ENCODE results near the gene GNPTG.
"Not testable (repeated sequence)": the region's sequence is repeated elsewhere in the genome, so short reads cannot be mapped to it uniquely, and the experiment has no call there.

The GNPTG gene

DNA sequence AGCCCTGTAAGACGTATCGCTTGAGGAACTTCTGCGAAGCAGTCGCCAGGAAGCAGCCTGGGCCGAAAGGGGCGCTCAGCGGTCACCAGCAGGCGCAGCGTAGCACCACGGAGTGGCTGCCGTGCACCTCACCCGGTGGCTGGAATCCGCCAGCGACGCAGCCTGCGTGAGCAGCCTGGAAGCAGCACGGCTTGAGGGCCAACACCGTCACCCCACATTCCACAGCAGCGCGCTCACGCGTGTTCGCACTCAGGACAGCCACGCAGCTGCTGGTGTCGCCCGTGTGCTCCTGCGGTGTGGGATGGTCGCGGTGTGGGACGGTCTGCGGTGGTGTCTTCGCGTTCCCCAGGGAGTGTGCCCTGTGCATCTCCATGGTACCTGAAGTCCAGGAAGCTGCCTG lies 32.7 kb upstream of the GNPTG start:
- DNase-seq (ENCODE audit: low read depth in 2 of 2), result no peak

DNA sequence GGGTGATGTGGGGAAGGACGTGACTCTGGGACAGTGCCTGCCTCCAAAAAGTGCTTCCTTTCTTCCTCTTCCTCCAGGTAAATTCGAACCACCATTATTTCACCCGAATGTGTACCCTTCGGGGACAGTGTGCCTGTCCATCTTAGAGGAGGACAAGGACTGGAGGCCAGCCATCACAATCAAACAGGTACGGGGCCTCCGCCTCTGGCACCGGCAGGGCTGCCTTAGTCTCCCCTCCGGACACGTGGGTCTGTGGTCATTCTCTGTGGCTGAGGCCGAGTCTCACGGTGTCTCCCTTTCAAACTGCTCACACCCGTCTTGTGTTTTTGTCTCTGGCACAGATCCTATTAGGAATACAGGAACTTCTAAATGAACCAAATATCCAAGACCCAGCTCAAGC lies 31.6 kb upstream of the GNPTG start:
- no peak for DNase-seq (ENCODE audit: low read depth in 2 of 2)

DNA sequence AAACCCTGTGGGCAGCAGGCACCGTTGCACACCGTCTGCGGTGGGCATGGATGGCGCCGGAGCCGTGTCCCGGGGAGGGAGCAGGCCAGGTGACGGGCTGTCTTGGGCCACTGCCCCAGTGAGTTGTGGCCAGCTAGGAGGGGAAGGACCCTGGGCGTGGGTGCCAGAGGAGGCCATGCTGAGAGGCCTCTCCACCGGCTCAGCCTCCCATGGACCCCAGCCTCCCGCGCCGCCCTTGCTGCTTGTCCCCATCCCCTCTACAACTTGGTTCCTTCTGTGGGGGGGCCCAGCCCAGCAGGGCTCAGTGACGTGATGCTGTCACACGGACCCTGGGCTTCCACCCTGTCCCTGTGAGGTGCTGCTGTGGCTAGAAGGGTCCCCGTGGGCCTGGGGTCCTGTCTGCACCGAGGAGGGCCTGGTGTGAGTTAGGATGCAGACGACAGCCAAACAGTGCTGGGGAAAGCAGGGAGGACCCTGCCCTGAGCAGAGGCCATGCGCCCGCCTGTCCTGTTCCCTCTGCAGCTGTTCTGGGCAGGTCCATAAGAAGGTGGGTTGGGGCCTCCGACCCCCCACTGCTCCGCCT lies 31.0 kb upstream of the GNPTG start:
- DNase-seq (ENCODE audit: low read depth in 2 of 2), result no peak

DNA sequence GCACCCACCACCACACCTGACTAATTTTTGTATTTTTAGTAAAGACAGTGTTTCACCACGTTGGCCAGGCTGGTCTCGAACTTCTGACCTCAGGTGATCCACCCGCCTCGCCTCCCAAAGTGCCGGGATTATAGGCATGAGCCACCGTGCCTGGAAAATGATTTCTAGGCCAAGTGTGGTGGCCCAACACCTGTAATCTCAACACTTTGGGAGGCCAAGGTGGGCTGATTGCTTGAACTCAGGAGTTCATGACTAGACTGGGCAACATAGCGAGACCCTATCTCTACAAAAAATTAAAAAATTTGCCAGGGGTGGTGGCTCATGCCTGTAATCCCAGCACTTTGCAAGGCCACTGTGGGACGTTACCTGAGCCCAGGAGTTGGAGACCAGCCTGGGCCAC lies 29.3 kb upstream of the GNPTG start:
- DNase-seq (ENCODE audit: low read depth in 2 of 2), result no peak

DNA sequence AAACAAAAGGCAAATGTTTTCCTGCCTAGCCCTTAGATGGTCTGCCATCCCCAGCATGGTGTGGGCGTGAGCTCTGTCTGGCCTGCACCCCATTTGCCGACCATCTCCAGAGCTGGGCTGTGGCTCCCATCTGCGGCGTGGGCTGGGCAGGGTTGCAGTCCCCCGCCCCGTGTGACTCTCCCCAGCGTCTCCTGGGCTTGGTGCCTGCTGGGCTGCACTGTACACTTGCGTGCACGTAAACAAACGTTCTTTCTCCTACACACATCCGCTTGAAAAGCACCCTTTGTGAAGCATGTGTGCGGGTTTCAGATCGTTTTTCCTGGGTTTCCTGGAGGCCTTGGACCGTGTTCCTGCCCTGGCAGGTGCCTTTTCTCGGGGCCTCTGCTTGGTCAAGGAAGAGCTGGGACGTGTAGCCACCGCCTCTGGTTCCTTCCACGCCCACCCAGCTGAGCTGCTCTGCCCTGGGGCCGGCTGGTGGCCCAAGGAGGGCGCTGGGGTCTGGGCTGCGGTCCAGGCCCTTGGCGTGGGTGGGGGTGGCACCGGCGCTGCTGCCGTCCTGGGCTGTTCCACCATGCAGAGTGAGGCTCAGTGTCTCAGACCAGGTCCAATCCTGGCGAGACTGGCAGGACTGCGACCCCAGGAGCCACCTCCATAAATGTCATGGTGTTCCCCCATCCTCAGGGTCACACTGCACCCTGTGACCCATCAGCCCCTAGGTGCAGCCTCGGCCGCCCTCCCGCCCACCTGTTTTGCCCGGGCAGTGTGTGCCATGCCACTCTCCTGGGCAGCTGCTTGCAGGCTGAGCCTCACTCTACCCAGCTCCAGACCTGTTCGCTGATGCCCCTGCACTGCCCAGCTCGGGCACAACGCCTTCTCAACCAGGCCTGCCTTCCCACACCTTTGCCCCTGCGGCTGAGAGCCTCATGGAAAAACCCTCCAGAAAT lies 28.2 kb upstream of the GNPTG start:
- DNase-seq (ENCODE audit: low read depth in 2 of 2), result no peak

DNA sequence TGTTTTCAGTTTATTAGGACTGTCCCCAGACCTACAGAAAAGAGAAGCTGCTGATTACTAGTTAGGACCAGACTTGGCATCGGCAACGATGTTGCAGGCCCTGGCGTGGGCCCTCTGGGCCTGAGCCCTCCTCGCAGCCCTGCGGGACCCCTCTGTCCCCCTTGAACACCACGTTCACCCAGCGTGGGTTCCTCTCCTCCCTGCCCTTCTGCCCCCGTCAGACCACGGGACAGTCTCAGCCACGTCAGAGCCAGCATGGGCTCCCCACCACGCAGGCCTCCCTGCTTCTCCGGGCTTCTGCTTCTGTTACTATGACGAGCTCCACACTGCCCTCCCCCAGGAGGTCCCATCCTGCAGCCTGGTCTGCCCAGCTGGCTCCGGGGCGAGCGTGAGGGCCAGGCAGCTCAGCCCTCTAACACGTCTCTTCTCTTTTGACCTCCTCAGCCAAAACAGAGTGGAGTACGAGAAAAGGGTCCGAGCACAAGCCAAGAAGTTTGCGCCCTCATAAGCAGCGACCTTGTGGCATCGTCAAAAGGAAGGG lies 27.4 kb upstream of the GNPTG start:
- DNase-seq (ENCODE audit: low read depth in 2 of 2), result no peak

DNA sequence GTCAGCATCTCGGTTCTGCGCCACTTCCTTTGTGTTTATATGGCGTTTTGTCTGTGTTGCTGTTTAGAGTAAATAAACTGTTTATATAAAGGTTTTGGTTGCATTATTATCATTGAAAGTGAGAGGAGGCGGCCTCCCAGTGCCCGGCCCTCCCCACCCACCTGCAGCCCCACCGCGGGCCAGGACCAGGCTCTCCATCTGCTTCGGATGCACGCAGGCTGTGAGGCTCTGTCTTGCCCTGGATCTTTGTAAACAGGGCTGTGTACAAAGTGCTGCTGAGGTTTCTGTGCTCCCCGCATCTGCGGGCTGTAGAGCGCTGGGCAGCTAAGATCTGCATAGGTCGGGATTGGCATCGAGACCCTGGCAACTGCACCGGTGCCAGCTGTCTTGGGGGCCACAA lies 26.5 kb upstream of the GNPTG start:
- no peak for DNase-seq (ENCODE audit: low read depth in 2 of 2)

DNA sequence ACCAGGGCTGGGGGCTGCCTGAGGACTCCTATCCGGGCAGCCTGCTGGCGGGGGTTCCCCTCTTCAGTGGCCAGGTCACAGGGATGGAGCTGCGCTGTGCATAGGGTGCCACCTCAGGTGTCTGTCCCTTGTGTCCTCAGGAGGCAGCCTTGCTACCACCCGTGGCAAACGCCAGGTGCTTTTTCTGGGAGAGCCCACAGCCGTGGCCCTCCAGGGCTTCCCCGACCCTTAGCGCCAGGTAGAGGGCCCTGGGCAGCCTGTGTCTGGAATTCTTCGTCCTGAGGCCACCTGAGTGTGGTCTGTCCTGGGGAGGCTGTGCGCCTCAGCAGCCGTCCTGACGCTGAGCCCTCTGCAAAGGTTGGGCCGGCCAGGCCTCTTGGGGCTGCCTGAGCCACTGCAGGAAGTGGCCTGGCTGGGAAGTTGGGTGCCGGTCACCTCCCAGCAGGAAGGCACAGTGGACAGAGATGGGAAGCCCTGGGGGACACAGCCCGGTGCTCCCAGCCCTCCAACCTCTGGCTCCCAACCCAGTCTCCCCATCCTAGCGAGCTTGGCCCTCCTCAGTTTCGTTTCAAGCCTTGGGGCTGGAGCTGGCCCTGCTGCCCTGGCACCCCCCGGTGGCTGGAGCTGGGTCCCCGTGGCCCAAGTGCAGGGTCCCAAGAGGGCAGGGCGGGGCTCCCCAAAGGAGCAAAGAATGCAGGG lies 25.9 kb upstream of the GNPTG start:
- no peak for DNase-seq (ENCODE audit: low read depth in 2 of 2)

DNA sequence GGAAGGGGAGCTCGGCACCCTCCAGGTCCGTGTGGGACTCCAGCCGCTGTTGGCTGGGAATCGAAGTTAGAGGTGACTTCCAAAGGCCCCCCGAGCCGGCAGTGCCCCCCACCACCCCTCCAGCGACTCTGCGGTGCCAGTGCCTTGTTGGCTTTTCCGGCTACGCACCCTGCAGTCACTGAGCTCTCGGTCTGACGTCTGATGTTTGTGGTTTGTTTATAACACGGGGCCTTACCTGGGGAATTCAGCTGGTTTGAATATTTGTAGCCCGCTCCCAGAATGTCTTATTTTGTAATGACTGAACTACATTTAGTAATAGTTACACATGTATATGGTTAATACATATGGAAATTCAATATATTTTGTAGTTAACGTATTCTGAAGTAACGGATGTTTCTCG lies 25.3 kb upstream of the GNPTG start:
- no peak for DNase-seq (ENCODE audit: low read depth in 2 of 2)

DNA sequence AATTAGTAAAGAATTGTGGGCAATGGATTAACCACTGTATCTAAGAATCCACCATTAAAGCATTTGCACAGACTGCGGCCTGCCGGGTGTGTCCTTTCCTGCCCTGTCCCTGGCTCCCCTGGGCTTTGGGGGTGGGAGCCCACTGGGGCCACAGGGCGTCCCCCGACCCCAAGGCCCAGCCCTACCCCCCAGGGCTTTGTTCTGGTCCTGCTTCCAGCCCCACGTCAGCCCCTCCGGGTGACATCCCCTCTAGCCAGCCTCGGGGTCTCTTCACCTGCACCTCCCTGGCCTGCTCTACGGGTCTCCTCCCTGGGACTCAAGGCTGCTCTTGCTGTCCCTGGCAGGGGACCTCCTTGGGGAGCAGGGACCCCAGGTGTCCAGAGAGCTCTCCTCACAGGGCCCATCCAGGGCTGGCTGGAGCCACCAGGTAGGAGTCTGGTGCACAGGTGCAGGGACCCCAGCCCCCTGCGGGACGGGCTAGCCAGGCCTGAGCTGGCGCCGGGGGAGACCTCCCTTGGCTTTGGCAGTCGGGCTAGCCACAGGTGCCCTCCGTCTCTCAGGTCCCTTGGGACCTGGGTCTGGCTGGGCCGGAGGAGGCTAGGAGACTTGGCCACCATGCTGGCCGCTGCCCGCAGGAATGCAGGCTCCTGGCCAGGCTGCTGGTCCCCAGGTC lies 24.6 kb upstream of the GNPTG start:
- no peak for DNase-seq (ENCODE audit: low read depth in 2 of 2)

DNA sequence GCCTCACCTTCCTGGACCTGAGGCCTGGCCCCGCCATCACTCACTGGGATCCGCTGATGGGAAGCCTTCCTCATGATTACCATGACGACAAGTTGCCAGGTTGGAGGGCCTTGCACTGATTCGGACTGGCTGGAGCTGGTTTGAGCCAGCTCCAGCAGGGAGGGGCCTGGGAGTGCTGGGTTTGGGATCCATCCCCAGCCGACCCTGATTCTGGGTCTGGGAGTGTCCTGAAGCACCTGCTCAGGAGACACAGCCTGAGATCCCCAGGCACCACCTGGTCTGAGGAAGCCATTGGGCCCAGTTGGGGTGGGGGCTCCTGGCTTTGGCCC lies 24.1 kb upstream of the GNPTG start:
- DNase-seq (ENCODE audit: low read depth in 2 of 2), result no peak

DNA sequence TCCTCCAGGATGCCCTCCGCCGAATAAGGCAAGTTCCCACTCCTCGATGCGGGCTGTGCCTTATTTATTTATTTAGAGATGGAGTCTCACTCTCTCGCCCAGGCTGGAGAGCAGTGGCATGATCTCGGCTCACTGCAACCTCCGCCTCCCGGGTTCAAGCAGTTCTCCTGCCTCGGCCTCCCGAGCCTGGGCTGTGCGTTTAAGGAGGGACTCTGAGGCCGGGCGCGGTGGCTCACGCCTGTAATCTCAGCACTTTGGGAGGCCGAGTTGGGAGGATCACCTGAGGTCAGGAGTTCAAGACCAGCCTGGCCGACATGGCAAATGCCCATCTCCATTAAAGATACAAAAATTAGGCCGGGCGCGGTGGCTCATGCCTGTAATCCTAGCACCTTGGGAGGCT lies 23.6 kb upstream of the GNPTG start:
- not testable (repeated sequence) for DNase-seq (ENCODE audit: low read depth in 2 of 2)

DNA sequence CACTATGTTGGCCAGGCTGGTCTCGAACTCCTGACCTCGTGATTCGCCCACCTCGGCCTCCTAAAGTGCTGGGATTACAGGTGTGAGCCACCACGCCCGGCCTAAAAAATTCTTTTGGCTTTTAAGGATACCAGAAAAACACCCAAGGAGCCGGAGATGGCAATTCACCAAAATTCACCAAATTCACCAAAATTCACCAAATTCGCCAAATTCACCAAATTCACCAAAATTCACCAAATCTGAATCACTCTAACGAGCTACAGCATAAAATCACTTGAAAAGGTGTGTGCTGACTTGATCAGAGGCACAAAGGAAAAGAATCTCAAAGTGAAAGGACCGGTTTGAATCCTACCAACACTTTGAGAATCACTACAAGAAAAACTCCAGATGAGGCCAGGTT lies 22.8 kb upstream of the GNPTG start:
- not testable (repeated sequence) for DNase-seq (ENCODE audit: low read depth in 2 of 2)

DNA sequence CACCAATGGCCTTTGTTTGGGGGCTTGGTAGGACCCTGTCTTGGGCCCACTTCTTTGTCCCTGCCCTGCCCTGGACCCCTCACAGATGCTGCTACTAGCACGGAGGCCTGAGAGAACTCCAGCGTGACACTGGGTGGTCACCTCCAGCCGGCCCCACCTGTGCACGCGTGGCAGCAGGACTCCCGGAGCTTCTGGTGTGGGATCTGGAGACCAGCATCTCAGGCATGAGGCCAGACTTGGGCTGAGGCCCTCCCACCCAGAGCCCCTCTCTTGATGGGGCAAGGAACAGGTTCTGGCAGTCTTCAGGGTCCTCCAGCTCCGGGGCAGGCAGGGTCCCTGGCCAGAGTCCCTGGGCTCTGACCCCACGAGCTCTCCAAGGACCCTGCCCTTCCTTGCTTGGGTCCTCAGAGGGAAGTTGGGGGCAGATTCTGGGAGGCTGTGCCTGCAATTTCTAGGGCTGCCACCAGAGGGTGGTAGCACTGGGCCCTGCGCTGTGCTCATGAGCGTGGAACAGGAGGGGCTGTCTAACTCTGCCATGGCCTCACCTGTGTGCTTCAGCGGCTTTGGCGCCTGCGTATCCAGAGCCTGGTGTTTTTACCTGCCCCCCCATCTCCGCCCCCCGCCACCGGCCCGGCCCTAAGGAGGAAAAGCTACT lies 21.3 kb upstream of the GNPTG start:
- DNase-seq (ENCODE audit: low read depth in 2 of 2), result peak in 1 of 2 donors; percentile 30

DNA sequence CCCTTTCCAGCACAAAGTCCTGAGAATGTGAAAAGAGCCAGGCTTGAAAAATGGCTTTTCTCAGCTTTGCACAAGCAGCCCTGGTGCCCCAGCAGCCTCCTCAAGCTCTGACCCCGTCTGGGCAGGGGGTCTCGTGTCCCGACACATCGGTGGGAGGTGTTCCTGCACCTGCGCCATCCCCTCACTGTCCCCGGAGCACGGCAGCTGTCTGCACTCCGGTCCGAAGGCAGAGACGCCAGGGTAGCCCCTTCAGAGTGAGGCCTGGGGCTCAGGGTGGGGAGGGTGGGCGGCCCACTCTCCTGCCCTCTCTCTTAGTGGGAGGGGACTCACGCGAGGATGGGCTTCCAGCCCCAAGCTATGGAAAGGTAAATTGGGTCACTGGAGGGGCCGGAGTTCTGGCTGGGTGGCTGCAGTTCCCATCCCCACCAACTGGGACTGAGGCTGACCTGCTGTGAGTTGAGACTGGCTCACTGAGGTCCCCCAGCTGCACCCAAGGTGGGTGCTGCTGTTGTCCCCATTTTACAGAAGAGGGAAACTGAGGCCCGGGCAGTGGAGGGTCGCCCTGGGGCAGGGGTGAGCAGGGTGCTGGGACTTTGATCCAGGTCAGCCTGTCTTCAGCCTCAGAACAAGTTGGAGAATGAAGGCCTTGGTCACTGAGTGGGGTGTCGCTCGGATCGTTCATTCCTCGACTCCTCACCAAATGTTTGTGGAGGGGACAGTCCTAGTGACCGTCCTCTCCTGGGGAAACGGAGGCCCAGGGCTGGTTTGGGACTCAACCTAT lies 20.6 kb upstream of the GNPTG start:
- DNase-seq (ENCODE audit: low read depth in 2 of 2), result no peak

DNA sequence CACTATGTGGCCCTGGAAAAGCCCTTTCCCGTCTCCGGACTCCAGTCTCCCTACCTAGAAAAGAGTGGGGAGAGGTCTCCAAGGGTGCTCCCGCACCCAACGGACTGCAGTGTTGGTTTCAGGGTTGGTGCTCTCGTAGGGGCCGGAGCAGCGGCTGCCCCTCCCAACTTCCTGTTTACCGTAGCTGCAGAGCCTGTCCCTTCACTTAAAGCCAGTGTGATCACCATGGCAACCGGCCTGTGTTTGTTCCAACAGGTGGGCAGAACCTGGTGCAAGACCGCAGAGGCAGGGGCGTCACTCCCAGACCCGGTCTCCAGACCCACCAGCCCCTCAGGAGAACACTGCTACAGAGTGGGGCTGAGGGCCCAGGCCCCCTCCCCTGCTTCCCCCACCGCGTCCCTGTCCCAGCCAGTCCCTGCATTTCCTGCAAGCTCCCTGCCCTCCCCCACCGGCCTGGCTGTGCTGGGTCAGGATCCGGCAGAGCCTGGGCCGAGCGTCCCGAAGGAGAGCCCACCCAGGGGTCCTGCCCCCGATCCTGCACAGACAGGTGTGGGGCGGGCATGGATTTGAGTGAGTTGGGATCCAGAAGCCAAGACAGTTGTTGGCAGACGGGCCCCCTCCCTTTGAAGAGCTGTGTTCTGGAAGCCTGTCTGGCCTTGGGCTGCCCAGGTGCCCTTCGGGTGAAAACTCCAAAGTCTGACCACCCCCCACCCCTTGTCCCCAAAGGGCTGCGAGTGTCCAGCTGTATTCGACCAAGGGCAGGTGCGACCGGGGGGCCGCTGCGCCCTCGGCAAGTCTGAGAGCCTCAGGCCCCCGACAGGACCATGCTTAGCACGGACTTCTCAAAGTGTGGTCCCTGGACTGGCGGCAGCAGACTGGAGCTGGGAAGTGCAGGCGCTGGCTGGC lies 19.8 kb upstream of the GNPTG start:
- peak in 1 of 2 donors; percentile 29 for DNase-seq (ENCODE audit: low read depth in 2 of 2)

DNA sequence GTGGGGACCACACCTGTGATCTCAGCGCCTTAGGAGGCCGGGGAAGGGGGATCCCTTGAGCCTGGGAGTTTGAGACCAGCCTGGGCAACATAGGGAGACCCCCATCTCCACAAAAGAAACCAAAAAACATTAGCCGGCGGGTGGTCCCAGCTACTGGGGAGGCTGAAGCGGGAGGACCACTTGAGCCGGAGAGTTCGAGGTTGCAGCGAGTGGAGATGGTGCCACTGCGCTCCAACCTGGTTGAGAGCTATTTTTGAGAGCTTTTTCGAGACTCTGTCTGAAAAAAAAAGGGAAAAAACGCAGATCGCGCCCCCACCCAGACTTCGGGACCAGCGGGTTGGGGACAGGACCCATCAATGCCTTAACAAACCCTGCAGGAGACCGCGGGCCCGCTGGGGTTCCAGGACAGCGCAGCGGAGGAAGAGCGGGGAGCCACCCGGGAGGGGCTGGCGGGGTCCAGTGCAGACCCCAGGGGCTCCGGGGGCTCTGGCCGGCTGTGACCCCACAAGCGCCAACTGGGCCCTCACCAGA lies 19.0 kb upstream of the GNPTG start:
- DNase-seq (ENCODE audit: low read depth in 2 of 2), result no peak

DNA sequence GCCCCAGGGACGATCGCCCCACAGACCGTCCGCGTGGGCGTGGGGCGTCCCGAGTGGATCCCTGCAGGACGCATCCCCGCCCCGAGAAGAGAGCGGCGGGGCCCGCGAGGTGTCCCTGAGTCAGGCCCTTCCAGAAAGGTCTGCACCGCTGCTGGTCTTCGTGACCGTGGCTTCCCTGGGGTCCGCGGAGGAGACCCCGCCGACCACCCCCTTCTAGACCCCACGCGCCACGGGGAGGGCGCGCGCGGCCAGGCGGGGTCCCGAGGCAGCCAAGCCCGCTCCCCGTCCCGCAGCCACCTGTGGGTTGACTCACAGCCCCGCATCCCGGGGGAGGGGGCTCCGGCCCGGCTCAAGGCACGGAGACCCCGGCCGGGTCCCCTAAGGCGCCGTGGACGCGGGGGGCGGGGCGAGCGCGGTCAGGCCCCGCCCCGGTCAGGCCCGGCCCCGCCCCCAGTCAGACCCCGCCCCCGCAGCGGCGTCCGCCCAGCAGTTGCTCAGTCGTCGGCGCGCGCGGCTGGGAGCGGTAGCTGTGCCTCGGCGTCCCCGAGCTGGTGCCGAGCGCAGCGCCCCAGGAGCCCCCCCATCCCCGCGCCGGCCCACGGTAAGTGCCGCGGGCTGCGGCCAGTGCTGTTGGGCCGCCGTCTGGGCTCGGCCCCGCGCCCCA lies 18.4 kb upstream of the GNPTG start, which contains the start of gene BAIAP3:
Gene BAIAP3, plus strand, starts transcription at position 497 of the 664 bp plus-strand sequence. CDS start 4,905 bp downstream, outside the sequence.
- peak; percentile 32 to 49 for DNase-seq (ENCODE audit: low read depth in 2 of 2)

All from stimulated activated CD8-positive, alpha-beta memory T cell treated with anti-CD3 and anti-CD28 coated beads, Interleukin-2, amount 100 ng/mL, for 48 hours (primary cell).